ENCODE measurements around the gene MCCC2. TPM values are rescaled to one million over a fixed set of nuclear protein-coding genes. Genes with fewer than 3 reads are reported as not detected.

Gene MCCC2
- polyA plus RNA-seq, 1 donor (not counting 4 experiments of a cell fraction or from before 2014, with no cell fraction given) = 52.5 TPM

DNA sequence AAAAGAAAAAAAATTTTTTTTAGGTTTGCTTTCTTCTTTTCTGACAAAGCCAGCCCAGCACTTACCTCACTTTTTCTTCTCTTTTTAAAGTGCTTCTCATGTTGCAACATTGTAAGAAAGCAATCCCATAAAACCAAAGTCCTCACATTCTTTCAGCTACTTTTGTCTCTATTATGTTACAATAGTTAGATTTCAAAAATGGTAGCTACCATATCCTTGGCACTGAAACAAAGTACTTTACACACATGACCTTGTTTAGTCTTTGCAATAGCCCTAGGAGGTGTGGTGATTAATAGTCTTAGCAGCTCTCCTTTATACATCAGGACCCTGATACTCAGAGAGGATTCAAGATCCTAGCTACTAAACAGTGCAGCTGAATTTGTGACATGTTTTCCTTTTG, 108.5 kb downstream of the MCCC2 start:
- TF ChIP-seq, protein P1, sequence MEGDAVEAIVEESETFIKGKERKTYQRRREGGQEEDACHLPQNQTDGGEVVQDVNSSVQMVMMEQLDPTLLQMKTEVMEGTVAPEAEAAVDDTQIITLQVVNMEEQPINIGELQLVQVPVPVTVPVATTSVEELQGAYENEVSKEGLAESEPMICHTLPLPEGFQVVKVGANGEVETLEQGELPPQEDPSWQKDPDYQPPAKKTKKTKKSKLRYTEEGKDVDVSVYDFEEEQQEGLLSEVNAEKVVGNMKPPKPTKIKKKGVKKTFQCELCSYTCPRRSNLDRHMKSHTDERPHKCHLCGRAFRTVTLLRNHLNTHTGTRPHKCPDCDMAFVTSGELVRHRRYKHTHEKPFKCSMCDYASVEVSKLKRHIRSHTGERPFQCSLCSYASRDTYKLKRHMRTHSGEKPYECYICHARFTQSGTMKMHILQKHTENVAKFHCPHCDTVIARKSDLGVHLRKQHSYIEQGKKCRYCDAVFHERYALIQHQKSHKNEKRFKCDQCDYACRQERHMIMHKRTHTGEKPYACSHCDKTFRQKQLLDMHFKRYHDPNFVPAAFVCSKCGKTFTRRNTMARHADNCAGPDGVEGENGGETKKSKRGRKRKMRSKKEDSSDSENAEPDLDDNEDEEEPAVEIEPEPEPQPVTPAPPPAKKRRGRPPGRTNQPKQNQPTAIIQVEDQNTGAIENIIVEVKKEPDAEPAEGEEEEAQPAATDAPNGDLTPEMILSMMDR (optimal IDR thresholded peaks at IDR 0.05 in 1 of 3, IDR thresholded peaks at IDR 0.05 in 1 of 3, conservative IDR thresholded peaks at IDR 0.05 in 1 of 3; ENCODE audit: extremely low read depth in 1 of 3, insufficient read depth in 2 of 3, low read length in 3 of 3) = no peak
- no peak for TF ChIP-seq EZH2 (IDR thresholded peaks at IDR 0.05; ENCODE audit: low read length)
- H3K9me1 ChIP-seq (ENCODE audit: control insufficient read depth, extremely low read depth, insufficient read depth, low read length) = no peaks in the 10 kb centered on the region
- no peaks in the 10 kb centered on the region for H3K9me3 ChIP-seq (ENCODE audit: control insufficient read depth, low read depth, low read length)
- no peak overlapping the region for H3K27ac ChIP-seq (ENCODE audit: control insufficient read depth, insufficient read depth, low read length)
- no peak overlapping the region for H3K4me2 ChIP-seq (ENCODE audit: control insufficient read depth, extremely low read depth, insufficient read depth, low read depth, low read length)
- no peak overlapping the region for H3K4me3 ChIP-seq (ENCODE audit: control insufficient read depth in 2 of 3, extremely low read depth in 1 of 3, insufficient read depth in 2 of 3, low read depth in 1 of 3, low read length in 3 of 3)
- peaks cover 19% of the 10 kb centered on the region for H3K27me3 ChIP-seq (ENCODE audit: control insufficient read depth, extremely low read depth, insufficient read depth, low read length)
- no peaks in the 10 kb centered on the region for H3K79me2 ChIP-seq (ENCODE audit: control insufficient read depth, insufficient read depth, low read length)
- no peak overlapping the region for H2AFZ ChIP-seq (ENCODE audit: control insufficient read depth, low read length)
- no peak overlapping the region for H3K9ac ChIP-seq (ENCODE audit: control insufficient read depth, extremely low read depth, insufficient read depth, low read length)
- FAIRE-seq (no peak), DNase-seq (ENCODE audit: low read depth, low spot score) (no peak)
- H3K4me1 ChIP-seq (ENCODE audit: control insufficient read depth, extremely low read depth, insufficient read depth, low read length) = no peaks in the 10 kb centered on the region
- dilution Hi-C loops (cut with MboI; ENCODE audit: extremely low pct_ligation_motif_present, low sequenced_read_pairs) = no loop called here
- H4K20me1 ChIP-seq (ENCODE audit: control insufficient read depth, extremely low read depth, insufficient read depth, low read length) = no peaks in the 10 kb centered on the region
- no peaks in the 10 kb centered on the region for H3K36me3 ChIP-seq (ENCODE audit: control insufficient read depth in 2 of 2, extremely low read depth in 1 of 2, insufficient read depth in 2 of 2, low read length in 2 of 2)

DNA sequence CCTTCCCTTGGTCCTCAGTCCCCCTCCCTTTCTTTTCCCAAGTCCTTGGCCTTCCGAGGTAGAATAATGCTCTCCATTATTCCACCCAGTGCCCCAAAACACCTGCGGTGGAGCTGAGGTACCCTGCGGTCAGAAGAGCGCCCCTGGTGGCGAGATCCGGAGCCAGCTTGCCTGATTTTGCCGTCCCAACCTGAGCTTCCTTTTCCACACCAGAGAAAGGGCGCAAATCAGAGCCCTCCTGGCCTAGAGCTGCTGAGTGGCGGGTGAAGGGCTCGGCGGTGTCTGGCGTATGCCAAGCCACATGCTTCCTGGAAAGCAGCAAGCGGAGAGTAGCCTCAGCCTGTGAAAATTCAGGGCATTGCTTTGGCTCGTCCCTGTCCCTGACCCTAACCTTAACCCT, 110.8 kb downstream of the MCCC2 start:
- H3K79me2 ChIP-seq (ENCODE audit: control insufficient read depth, insufficient read depth, low read length) = no peaks in the 10 kb centered on the region
- no peak overlapping the region for H3K9ac ChIP-seq (ENCODE audit: control insufficient read depth, extremely low read depth, insufficient read depth, low read length)
- H4K20me1 ChIP-seq (ENCODE audit: control insufficient read depth, extremely low read depth, insufficient read depth, low read length) = no peaks in the 10 kb centered on the region
- FAIRE-seq (no peak), DNase-seq (ENCODE audit: low read depth, low spot score) (no peak)
- no peaks in the 10 kb centered on the region for H3K9me3 ChIP-seq (ENCODE audit: control insufficient read depth, low read depth, low read length)
- TF ChIP-seq, protein P1 (optimal IDR thresholded peaks at IDR 0.05 in 1 of 3, IDR thresholded peaks at IDR 0.05 in 1 of 3, conservative IDR thresholded peaks at IDR 0.05 in 1 of 3; ENCODE audit: extremely low read depth in 1 of 3, insufficient read depth in 2 of 3, low read length in 3 of 3) = peak; percentile 46 to 60 (median 55)
- TF ChIP-seq EZH2 (IDR thresholded peaks at IDR 0.05; ENCODE audit: low read length) = no peak
- no peaks in the 10 kb centered on the region for H3K9me1 ChIP-seq (ENCODE audit: control insufficient read depth, extremely low read depth, insufficient read depth, low read length)
- peaks cover 24% of the 10 kb centered on the region for H3K27me3 ChIP-seq (ENCODE audit: control insufficient read depth, extremely low read depth, insufficient read depth, low read length)
- H3K4me1 ChIP-seq (ENCODE audit: control insufficient read depth, extremely low read depth, insufficient read depth, low read length) = no peaks in the 10 kb centered on the region
- no peak overlapping the region for H3K27ac ChIP-seq (ENCODE audit: control insufficient read depth, insufficient read depth, low read length)
- H3K4me3 ChIP-seq (ENCODE audit: control insufficient read depth in 2 of 3, extremely low read depth in 1 of 3, insufficient read depth in 2 of 3, low read depth in 1 of 3, low read length in 3 of 3) = no peak overlapping the region
- no peak overlapping the region for H2AFZ ChIP-seq (ENCODE audit: control insufficient read depth, low read length)
- H3K36me3 ChIP-seq (ENCODE audit: control insufficient read depth in 2 of 2, extremely low read depth in 1 of 2, insufficient read depth in 2 of 2, low read length in 2 of 2) = no peaks in the 10 kb centered on the region
- dilution Hi-C loops (cut with MboI; ENCODE audit: extremely low pct_ligation_motif_present, low sequenced_read_pairs) = no loop called here
- H3K4me2 ChIP-seq (ENCODE audit: control insufficient read depth, extremely low read depth, insufficient read depth, low read depth, low read length) = no peak overlapping the region
